K562 (cell line): ENCODE data around the gene OXSM. TPM values are rescaled to one million over a fixed set of nuclear protein-coding genes. Genes with fewer than 3 reads are reported as not detected.
A peak's percentile ranks its signal among the peaks of the same experiment; 100 is the strongest.

Source experiments
- ATAC-seq: fragments of 200-7000 bp; cut with Tn5 transposase; 3 replicates; pipeline ENCODE4 v1.9.1; 2020; ENCODE audit warnings: moderate library complexity
- BruUV-seq: library from RNA; stranded (reverse); fragments of 400-500 nt; replicated peaks from 2 replicates; lab custom pipeline; 2021; lab: Mats Ljungman, UMichigan
- CTCF ChIA-PET: fragments of 300-600 bp; formaldehyde crosslinking; extraction: SDS; loops from one replicate; lab custom pipeline; 2021; ENCODE audit warnings: low intra/inter-chr PET ratio; lab: Yijun Ruan, JAX
- POLR2A ChIA-PET: fragments of 300-600, 350-650 bp; sonication (Branson Sonifier 250); formaldehyde crosslinking; extraction: SDS; loops from one replicate; lab custom pipeline; 2021; ENCODE audit warnings: antibody characterized with exemption, inconsistent platforms; lab: Yijun Ruan, JAX
- DNase-seq, 4 experiments: peaks; one replicate each; pipeline versions ENCODE4 v3.0.0 to v3.0.0-alpha.2; 2011 to 2018; ENCODE audit warnings: low spot score in 3 of 4, mixed read lengths in 3 of 4; ENCODE audit errors: extremely low read depth in 1 of 4
- FAIRE-seq: peaks from 2 replicates; lab custom pipeline; 2011; peaks lifted over from hg19 to GRCh38; lab: Jason Lieb, UNC
- H2AFZ ChIP-seq: 2 replicates; pipeline ENCODE4 v1.6.0; 2011; ENCODE audit warnings: low read depth, low read length, control low read depth, inconsistent platforms
- H3K27ac ChIP-seq: fragments of 200-600 bp; 3 replicates; pipeline ENCODE4 v1.8.0; 2011; ENCODE audit warnings: low read depth, mild to moderate bottlenecking, control low read depth, inconsistent platforms, low read length, moderate library complexity, mixed read lengths; ENCODE audit errors: extremely low read depth
- H3K27me3 ChIP-seq, 2 experiments: fragments of 300-600 bp in 1 of 2; 2 replicates in 1 of 2; 3 replicates in 1 of 2; pipeline versions ENCODE4 v1.6.0 to v1.8.0; 2011; ENCODE audit warnings: inconsistent platforms in 2 of 2, low read length in 2 of 2, mild to moderate bottlenecking in 1 of 2, mixed read lengths in 1 of 2, moderate library complexity in 1 of 2; ENCODE audit not compliant: control insufficient read depth in 2 of 2, insufficient read depth in 2 of 2
- H3K36me3 ChIP-seq: fragments of 300-600 bp; 3 replicates; pipeline ENCODE4 v1.8.0; 2011; ENCODE audit warnings: mild to moderate bottlenecking, low read length, inconsistent platforms; ENCODE audit not compliant: control insufficient read depth, insufficient read depth
- H3K4me1 ChIP-seq, 2 experiments: fragments of 200-600 bp in 1 of 2; replicated peaks in 1 of 2; 2 replicates in 1 of 2; 3 replicates in 1 of 2; pipeline versions ENCODE4 v1.5.1 to v1.8.0; 2011; ENCODE audit warnings: inconsistent platforms in 2 of 2, low read length in 2 of 2, mild to moderate bottlenecking in 1 of 2, mixed read lengths in 1 of 2, moderate library complexity in 1 of 2; ENCODE audit not compliant: control insufficient read depth in 2 of 2, insufficient read depth in 2 of 2
- H3K4me2 ChIP-seq: 2 replicates; pipeline ENCODE4 v1.6.1; 2011; ENCODE audit warnings: low read length, control low read depth, inconsistent platforms, mixed read lengths; ENCODE audit not compliant: insufficient read depth
- H3K4me3 ChIP-seq: fragments of 200-600 bp; sonication (generic), shearing (Covaris generic); 2 replicates; pipeline ENCODE4 v1.5.1; 2016; ENCODE audit warnings: control low read depth, inconsistent platforms
- H3K79me2 ChIP-seq: fragments of 200-600 bp; 3 replicates; pipeline ENCODE4 v1.8.0; 2011; ENCODE audit warnings: low read length, inconsistent platforms; ENCODE audit not compliant: control insufficient read depth, insufficient read depth
- H3K9ac ChIP-seq, 2 experiments: 2 replicates each; pipeline versions ENCODE4 v1.6.0 to v1.6.1; 2011; ENCODE audit warnings: low read depth in 2 of 2, low read length in 2 of 2, control low read depth in 1 of 2, inconsistent platforms in 1 of 2, mild to moderate bottlenecking in 1 of 2, mixed read lengths in 1 of 2; ENCODE audit not compliant: insufficient read depth in 1 of 2
- H3K9me1 ChIP-seq: one replicate; pipeline ENCODE4 v1.6.0; 2011; ENCODE audit warnings: inconsistent platforms, mild to moderate bottlenecking, low read length, moderate library complexity; ENCODE audit not compliant: control insufficient read depth, insufficient read depth
- H3K9me3 ChIP-seq: replicated peaks from 2 replicates; pipeline ENCODE4 v1.5.1; 2011; ENCODE audit warnings: low read depth, low read length, inconsistent platforms; ENCODE audit not compliant: control insufficient read depth, insufficient read depth
- H4K20me1 ChIP-seq: replicated peaks from 2 replicates; pipeline ENCODE4 v1.6.1; 2011; ENCODE audit warnings: low read length, inconsistent platforms, mixed read lengths; ENCODE audit not compliant: control insufficient read depth, insufficient read depth
- HNRNPK ChIP-seq: fragments of 200-400 bp; formaldehyde crosslinking; IDR thresholded peaks from one replicate; pipeline ENCODE4 v1.6.1; 2018; ENCODE audit warnings: mild to moderate bottlenecking, low read depth, low read length; ENCODE audit not compliant: poor library complexity, severe bottlenecking
- PCBP2 ChIP-seq: fragments of 200-400 bp; formaldehyde crosslinking; IDR thresholded peaks from 2 replicates; pipeline ENCODE4 v1.6.1; 2018; ENCODE audit warnings: low read length, low read depth, mild to moderate bottlenecking, moderate library complexity; ENCODE audit not compliant: poor library complexity, severe bottlenecking
- ZNF3 ChIP-seq: fragments of 250-450 bp; sonication (Bioruptor Pico); IDR thresholded peaks from 2 replicates; pipeline ENCODE4 v1.5.0; 2021; ENCODE audit warnings: mild to moderate bottlenecking, moderate library complexity
- ZNF512 ChIP-seq: IDR thresholded peaks from 2 replicates; pipeline ENCODE4 v1.6.1; 2016; ENCODE audit warnings: missing genetic modification characterization, missing compliant biosample characterization
- WGBS: fragments of 100-300 bp; shearing (Covaris generic); methylation state at CpG from one replicate; pipeline ENCODE4 v1.1.6; 2016; ENCODE audit warnings: low coverage, mixed read lengths; ENCODE audit not compliant: insufficient coverage; ENCODE audit errors: missing lambda C conversion rate; 5-methylcytosine and 5-hydroxymethylcytosine counted together
- in situ Hi-C: fragments of 300-500 bp; cut with MboI; formaldehyde crosslinking; loops from 4 replicates; pipeline ENCODE4 v1.15.0; 2018; ENCODE audit warnings: inconsistent platforms, mixed read lengths
- intact Hi-C: fragments of 100-400 bp; cut with micrococcal nuclease; formaldehyde crosslinking; loops from 2 replicates; pipeline ENCODE4 v1.14.2; 2022
- polyA plus RNA-seq, 8 experiments: library from polyadenylated mRNA; depleted of rRNA in 4 of 8; stranded (reverse) in 5 of 8; unstranded in 3 of 8; fragments of >200 nt; fragmentation: Nextera tagmentation in 2 of 8; fragmentation: Illumina TruSeq in 1 of 8; extraction: Ambion mirVana in 2 of 8; extraction: Trizol in 1 of 8; gene quantifications; 2 replicates each; pipeline versions ENCODE4 v1.2.1 to v1.2.3, GENCODE V29; 2011 to 2014; ENCODE audit warnings: inconsistent platforms in 1 of 8, missing spikeins in 1 of 8
- total RNA-seq, 7 experiments: library from RNA; depleted of rRNA in 6 of 7; stranded (reverse); fragments of >200 nt in 6 of 7; fragmentation: Illumina TruSeq in 2 of 7; extraction: Trizol in 2 of 7; gene quantifications; 2 replicates each; pipeline versions ENCODE4 v1.2.1 to v1.2.3, GENCODE V29; 2011 to 2021; ENCODE audit warnings: low replicate concordance in 1 of 7

Gene OXSM
- total and polyA plus RNA-seq, 9 of the 15 experiments (the other 6 are each of a cell fraction or from before 2014, with no cell fraction given): 24.0 to 107 (median 34.0) TPM

DNA sequence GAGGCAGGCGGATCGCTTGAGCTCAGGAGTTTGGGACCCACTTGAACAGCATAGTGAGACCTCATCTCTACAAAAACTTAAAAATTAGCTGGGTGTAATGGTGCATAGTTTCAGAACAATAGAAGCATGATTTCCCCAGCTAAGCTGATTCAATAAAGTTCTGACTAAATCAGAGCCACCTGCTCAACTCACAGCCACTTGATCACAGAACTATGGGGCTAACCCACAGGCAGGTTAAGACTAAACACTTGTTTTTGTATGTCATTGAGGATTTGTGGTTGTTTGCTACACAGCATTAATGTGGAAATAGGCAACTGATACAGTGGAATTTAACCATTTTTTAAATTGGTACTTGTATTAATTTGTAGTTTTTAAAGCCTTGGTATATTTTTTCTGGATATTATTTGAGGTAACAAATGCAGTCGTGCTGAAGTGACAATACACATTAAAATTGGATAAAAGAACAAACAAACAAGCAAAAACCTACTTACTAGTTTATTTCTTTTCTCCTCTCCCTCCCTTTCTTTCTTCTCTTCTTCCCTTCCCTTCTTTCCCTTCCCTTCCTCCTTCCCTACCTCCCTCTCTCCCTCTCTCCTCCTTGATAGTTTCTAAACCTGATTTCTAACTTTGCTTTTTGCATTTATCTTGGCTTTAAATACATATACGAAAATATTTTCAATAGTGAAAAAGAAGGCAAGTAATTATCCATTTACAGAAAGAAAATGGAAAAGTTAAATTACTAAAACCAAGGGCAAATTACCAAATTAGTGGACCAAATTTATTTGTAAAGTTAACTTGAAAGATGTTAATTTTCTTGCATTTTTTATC, 32.1 kb downstream of the OXSM start:
- H3K27ac ChIP-seq: no peak overlapping the region
- CTCF ChIA-PET: no interaction called here
- H3K4me3 ChIP-seq: no peak overlapping the region
- POLR2A ChIA-PET: no interaction called here
- ATAC-seq (no peak), DNase-seq (no peak), FAIRE-seq (no peak)
- H3K9ac ChIP-seq: no peak overlapping the region
- no peak overlapping the region for H2AFZ ChIP-seq
- no peaks in the 10 kb centered on the region for H4K20me1 ChIP-seq
- no peaks in the 10 kb centered on the region for H3K79me2 ChIP-seq
- no peak overlapping the region for H3K4me2 ChIP-seq
- no peaks in the 10 kb centered on the region for H3K27me3 ChIP-seq
- H3K36me3 ChIP-seq: no peaks in the 10 kb centered on the region
- 0% methylated on average over 4 of the region's 4 CpGs for WGBS
- BruUV-seq: no TSS peak
- no peaks in the 10 kb centered on the region for H3K9me1 ChIP-seq
- no peaks in the 10 kb centered on the region for H3K9me3 ChIP-seq
- in situ Hi-C loops: no loop called here
- H3K4me1 ChIP-seq: no peaks in the 10 kb centered on the region
- intact Hi-C loops: no loop called here
- peak; percentile 78; the same call in 1 of the 2 replicates for TF ChIP-seq ZNF512 (tag)
- no peak for TF ChIP-seq ZNF3 (CRISPR knock-in tag)
- peak; percentile 65 for TF ChIP-seq PCBP2
- TF ChIP-seq HNRNPK: peak; percentile 79
